Gastroesophageal sphincter (tissue), 4 donors: ENCODE results near the gene WDR44. TPM values are rescaled to one million over a fixed set of nuclear protein-coding genes. Genes with fewer than 3 reads are reported as not detected.

Experiments used
- ATAC-seq: fragments of 150-250 bp; one replicate; pipeline ENCODE4 v1.9.1; 2016; ENCODE audit warnings: mild to moderate bottlenecking, moderate library complexity
- H3K27ac ChIP-seq, 4 donors: fragments of 200-600 bp; sonication (generic) in 3 of 4; 1 replicate in 3 of 4; 2 replicates in 1 of 4; pipeline ENCODE4 v1.5.1; 2016 to 2019
- H3K27me3 ChIP-seq: fragments of 200-600 bp; sonication (generic); one replicate; pipeline ENCODE4 v1.5.1; 2019
- H3K36me3 ChIP-seq, 2 donors: fragments of 200-600 bp; sonication (generic); one replicate each; pipeline ENCODE4 v1.5.1; 2019; ENCODE audit warnings: control low read depth in 1 of 2
- H3K4me1 ChIP-seq, 3 donors: fragments of 200-600 bp; sonication (generic); 1 replicate in 2 of 3; 2 replicates in 1 of 3; pipeline ENCODE4 v1.5.1; 2016 to 2019; ENCODE audit warnings: control low read depth in 2 of 3
- H3K4me3 ChIP-seq, 2 donors: fragments of 200-600 bp; sonication (generic); one replicate each; pipeline ENCODE4 v1.5.1; 2019; ENCODE audit warnings: mild to moderate bottlenecking in 1 of 2, moderate library complexity in 1 of 2
- H3K9me3 ChIP-seq, 3 donors: fragments of 200-600 bp; sonication (generic); one replicate each; pipeline ENCODE4 v1.5.1; 2017 to 2019; ENCODE audit warnings: control low read depth in 2 of 3
- CTCF ChIP-seq, 4 experiments: fragments of 200-600 bp in 2 of 4; fragments of 450-650 bp in 2 of 4; sonication (generic) in 1 of 4; IDR thresholded peaks; one replicate each; pipeline ENCODE4 v1.5.1; 2017 to 2019; ENCODE audit warnings: antibody characterized with exemption in 4 of 4, mild to moderate bottlenecking in 2 of 4, moderate library complexity in 2 of 4
- EP300 ChIP-seq: sonication (generic); formaldehyde crosslinking; IDR thresholded peaks from one replicate; pipeline ENCODE4 v1.6.1; 2017; ENCODE audit warnings: antibody characterized with exemption, mild to moderate bottlenecking
- POLR2A ChIP-seq, 2 donors: fragments of 450-650 bp; IDR thresholded peaks; one replicate each; pipeline ENCODE4 v1.6.1; 2017; ENCODE audit warnings: antibody characterized with exemption in 2 of 2, mild to moderate bottlenecking in 2 of 2, moderate library complexity in 1 of 2
- POLR2AphosphoS5 ChIP-seq: sonication (generic); formaldehyde crosslinking; IDR thresholded peaks from one replicate; pipeline ENCODE4 v1.6.1; 2017; ENCODE audit warnings: antibody characterized with exemption
- WGBS, 2 donors: methylation state at CpG; one replicate each; pipeline ENCODE4 v1.1.5; 2018; ENCODE audit warnings: low coverage in 1 of 2; 5-methylcytosine and 5-hydroxymethylcytosine counted together
- total RNA-seq, 4 donors: library from RNA; depleted of rRNA; stranded (reverse); fragments of >200 nt; gene quantifications; one replicate each; pipeline ENCODE4 v1.1.0, GENCODE V29; 2016

WDR44 gene
- total RNA-seq, 4 donors from 2014 or later = 26.4 to 35.3 (median 33.3) TPM

GRCh38 chrX:118355225-118355920 lies 9.5 kb downstream of the WDR44 start:
- Histone ChIP-seq H3K36me3 (no peaks in the 10 kb centered on the region), H3K9me3 (no peaks in the 10 kb centered on the region), H3K27ac (no peak overlapping the region), H3K27me3 (no peaks in the 10 kb centered on the region), H3K4me1 (peaks cover 0 to 61% (median 0%) of the 10 kb centered on the region in 3 donors), H3K4me3 (no peak overlapping the region)
- WGBS, 2 donors = 100% methylated on average over 1 of the region's 2 CpGs; no CpG with 5 or more reads in 1 of the 2 donors
- TF ChIP-seq POLR2AphosphoS5 = no peak
- TF ChIP-seq EP300 = no peak
- TF ChIP-seq CTCF (IDR thresholded peaks at IDR 0.05) = no peak
- no peak for TF ChIP-seq POLR2A (IDR thresholded peaks at IDR 0.05)
- no peak for ATAC-seq

GRCh38 chrX:118356154-118356701 lies 10.3 kb downstream of the WDR44 start:
- no peak for ATAC-seq
- no peak for TF ChIP-seq CTCF (IDR thresholded peaks at IDR 0.05)
- no peak for TF ChIP-seq POLR2AphosphoS5
- TF ChIP-seq EP300 = no peak
- no peak for TF ChIP-seq POLR2A (IDR thresholded peaks at IDR 0.05)
- Histone ChIP-seq H3K27ac (no peak overlapping the region), H3K4me1 (peaks cover 0 to 61% (median 0%) of the 10 kb centered on the region in 3 donors), H3K4me3 (no peak overlapping the region), H3K36me3 (no peaks in the 10 kb centered on the region), H3K9me3 (no peaks in the 10 kb centered on the region), H3K27me3 (no peaks in the 10 kb centered on the region)
- WGBS, 2 donors = 29 to 60% methylated on average over 1 to 2 of the region's 2 CpGs

GRCh38 chrX:118360429-118361125 lies 14.7 kb downstream of the WDR44 start:
- H3K36me3 ChIP-seq = no peaks in the 10 kb centered on the region
- peaks cover 0 to 33% (median 0%) of the 10 kb centered on the region in 3 donors for H3K4me1 ChIP-seq
- TF ChIP-seq EP300 = no peak
- TF ChIP-seq CTCF (IDR thresholded peaks at IDR 0.05) = no peak
- no peak for TF ChIP-seq POLR2AphosphoS5
- TF ChIP-seq POLR2A (IDR thresholded peaks at IDR 0.05) = no peak
- no peak for ATAC-seq
- no peaks in the 10 kb centered on the region for H3K27me3 ChIP-seq
- H3K4me3 ChIP-seq = no peak overlapping the region
- H3K27ac ChIP-seq = no peak overlapping the region
- no peaks in the 10 kb centered on the region for H3K9me3 ChIP-seq
- WGBS, 2 donors = 47 to 90% methylated on average over 2 to 3 of the region's 3 CpGs

GRCh38 chrX:118364261-118364660 lies 18.4 kb downstream of the WDR44 start:
- no peaks in the 10 kb centered on the region for H3K36me3 ChIP-seq
- no peak overlapping the region for H3K27ac ChIP-seq
- no peak for ATAC-seq
- no peak overlapping the region for H3K4me3 ChIP-seq
- H3K4me1 ChIP-seq = peaks cover 0 to 14% (median 0%) of the 10 kb centered on the region in 3 donors
- TF ChIP-seq CTCF (IDR thresholded peaks at IDR 0.05) = no peak
- no peak for TF ChIP-seq EP300
- TF ChIP-seq POLR2A (IDR thresholded peaks at IDR 0.05) = no peak
- TF ChIP-seq POLR2AphosphoS5 = no peak
- H3K27me3 ChIP-seq = no peaks in the 10 kb centered on the region
- no peaks in the 10 kb centered on the region for H3K9me3 ChIP-seq

GRCh38 chrX:118367338-118367737 lies 21.4 kb downstream of the WDR44 start:
- H3K27ac ChIP-seq = no peak overlapping the region
- no peaks in the 10 kb centered on the region for H3K9me3 ChIP-seq
- no peaks in the 10 kb centered on the region for H3K36me3 ChIP-seq
- TF ChIP-seq POLR2AphosphoS5 = no peak
- TF ChIP-seq EP300 = no peak
- no peak for TF ChIP-seq CTCF (IDR thresholded peaks at IDR 0.05)
- no peak for TF ChIP-seq POLR2A (IDR thresholded peaks at IDR 0.05)
- H3K4me3 ChIP-seq = no peak overlapping the region
- H3K4me1 ChIP-seq = no peaks in the 10 kb centered on the region
- no peak for ATAC-seq
- no peaks in the 10 kb centered on the region for H3K27me3 ChIP-seq
